Keratinocyte (primary cell): ENCODE results near the gene RASSF1. TPM values are rescaled to one million over a fixed set of nuclear protein-coding genes. Genes with fewer than 3 reads are reported as not detected.

Source experiments
- DNase-seq: peaks from one replicate; pipeline ENCODE4 v3.0.0-alpha.2; 2011; ENCODE audit warnings: low read depth, missing footprints, low spot score
- FAIRE-seq: peaks from 2 replicates; lab custom pipeline; 2011; peaks lifted over from hg19 to GRCh38; lab: Jason Lieb, UNC
- H2AFZ ChIP-seq: 2 replicates; pipeline ENCODE4 v1.6.0; 2012; ENCODE audit warnings: low read length, control low read depth, inconsistent platforms; ENCODE audit not compliant: control insufficient read depth
- H3K27ac ChIP-seq: 2 replicates; pipeline ENCODE4 v1.5.1; 2011; ENCODE audit warnings: low read length; ENCODE audit not compliant: control insufficient read depth, insufficient read depth
- H3K27me3 ChIP-seq: 3 replicates; pipeline ENCODE4 v1.6.0; 2011; ENCODE audit warnings: low read length; ENCODE audit not compliant: control insufficient read depth, insufficient read depth; ENCODE audit errors: extremely low read depth
- H3K36me3 ChIP-seq, 2 experiments: 2 replicates in 1 of 2; 3 replicates in 1 of 2; pipeline ENCODE4 v1.5.1; 2011; ENCODE audit warnings: low read length in 2 of 2, mild to moderate bottlenecking in 1 of 2; ENCODE audit not compliant: control insufficient read depth in 2 of 2, insufficient read depth in 2 of 2; ENCODE audit errors: extremely low read depth in 1 of 2
- H3K4me1 ChIP-seq: 3 replicates; pipeline ENCODE4 v1.5.1; 2011; ENCODE audit warnings: low read length; ENCODE audit not compliant: control insufficient read depth, insufficient read depth; ENCODE audit errors: extremely low read depth
- H3K4me2 ChIP-seq: 3 replicates; pipeline ENCODE4 v1.6.0; 2011; ENCODE audit warnings: low read depth, low read length; ENCODE audit not compliant: control insufficient read depth, insufficient read depth; ENCODE audit errors: extremely low read depth
- H3K4me3 ChIP-seq, 3 experiments: fragments of 200-600 bp in 1 of 3; sonication (generic) in 1 of 3; 2 replicates in 2 of 3; 3 replicates in 1 of 3; pipeline ENCODE4 v1.5.1; 2011 to 2016; ENCODE audit warnings: low read length in 3 of 3, mild to moderate bottlenecking in 3 of 3, control low read depth in 2 of 3, inconsistent platforms in 1 of 3, low read depth in 1 of 3, mixed read lengths in 1 of 3, mixed run types in 1 of 3, moderate library complexity in 1 of 3; ENCODE audit not compliant: control insufficient read depth in 2 of 3, insufficient read depth in 2 of 3; ENCODE audit errors: extremely low read depth in 1 of 3
- H3K79me2 ChIP-seq: 2 replicates; pipeline ENCODE4 v1.6.0; 2012; ENCODE audit warnings: low read length; ENCODE audit not compliant: control insufficient read depth, insufficient read depth
- H3K9ac ChIP-seq: 3 replicates; pipeline ENCODE4 v1.6.0; 2011; ENCODE audit warnings: low read length; ENCODE audit not compliant: control insufficient read depth, insufficient read depth; ENCODE audit errors: extremely low read depth
- H3K9me1 ChIP-seq: 3 replicates; pipeline ENCODE4 v1.6.0; 2011; ENCODE audit warnings: low read length; ENCODE audit not compliant: control insufficient read depth, insufficient read depth; ENCODE audit errors: extremely low read depth
- H3K9me3 ChIP-seq: 2 replicates; pipeline ENCODE4 v1.5.1; 2012; ENCODE audit warnings: low read depth, low read length; ENCODE audit not compliant: control insufficient read depth
- H4K20me1 ChIP-seq: 3 replicates; pipeline ENCODE4 v1.6.0; 2011; ENCODE audit warnings: low read length; ENCODE audit not compliant: control insufficient read depth, insufficient read depth; ENCODE audit errors: extremely low read depth
- CTCF ChIP-seq, 3 experiments: IDR thresholded peaks in 1 of 3; conservative IDR thresholded peaks in 1 of 3; optimal IDR thresholded peaks in 1 of 3; 2 replicates in 2 of 3; 3 replicates in 1 of 3; pipeline versions ENCODE3 to v1.5.1; 2011; ENCODE audit warnings: low read length in 3 of 3, mild to moderate bottlenecking in 3 of 3, moderate library complexity in 2 of 3, control low read depth in 1 of 3, inconsistent platforms in 1 of 3; ENCODE audit not compliant: insufficient read depth in 2 of 3; ENCODE audit errors: extremely low read depth in 1 of 3
- EZH2 ChIP-seq: IDR thresholded peaks from one replicate; pipeline ENCODE4 v1.6.1; 2012; ENCODE audit warnings: inconsistent platforms, mild to moderate bottlenecking, low read length, moderate library complexity
- dilution Hi-C: fragments of 300-500 bp; cut with MboI; formaldehyde crosslinking; loops from one replicate; pipeline ENCODE4 v1.7.0; 2020; ENCODE audit warnings: low sequenced_read_pairs; ENCODE audit not compliant: extremely low pct_ligation_motif_present
- polyA plus RNA-seq, 5 experiments: library from polyadenylated mRNA; depleted of rRNA in 3 of 5; stranded (reverse) in 3 of 5; stranded (forward) in 1 of 5; unstranded in 1 of 5; fragments of >200 nt; gene quantifications; 1 replicate in 1 of 5; 2 replicates in 3 of 5; 3 replicates in 1 of 5; pipeline versions ENCODE4 v1.2.1 to v1.2.3, GENCODE V29; 2011 to 2012; ENCODE audit warnings: missing spikeins in 2 of 5, low read depth in 1 of 5, low replicate concordance in 1 of 5

Gene RASSF1
- polyA plus RNA-seq, 1 donor (not counting 4 experiments of a cell fraction or from before 2014, with no cell fraction given), result 28.5 TPM

DNA sequence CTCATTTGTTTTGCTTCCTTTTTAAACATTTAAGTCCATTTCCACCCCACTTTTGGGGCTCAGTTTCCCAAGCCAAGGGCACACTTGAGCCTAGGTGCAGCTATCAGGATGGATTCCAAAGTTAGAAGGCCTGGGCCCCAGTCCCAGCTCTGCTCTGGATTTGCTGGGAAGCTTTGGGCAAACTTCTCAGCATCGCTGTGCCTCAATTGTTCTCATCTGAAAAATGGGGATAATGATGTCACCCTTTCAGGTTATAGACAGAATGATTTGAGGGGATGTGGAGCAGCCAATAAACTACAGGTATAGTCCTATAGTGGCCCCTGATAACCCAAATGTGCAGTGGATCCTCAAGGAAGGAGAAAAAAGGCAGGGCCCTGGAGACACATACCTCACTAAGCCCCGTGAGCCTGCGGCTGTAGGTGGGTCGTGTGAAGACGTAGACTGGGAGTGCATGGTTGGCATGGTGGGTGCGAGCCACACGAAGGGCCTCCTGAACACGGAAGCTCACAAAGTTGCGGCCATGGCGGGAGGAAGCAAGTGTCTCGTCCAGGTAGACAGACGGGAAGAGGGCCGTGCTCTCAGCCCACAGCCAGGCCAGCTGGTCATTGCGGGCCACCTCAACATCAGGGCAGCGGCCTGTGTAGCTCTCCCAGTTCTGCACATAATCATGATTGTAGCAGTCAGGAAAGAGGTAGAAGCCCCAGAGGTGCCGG lies 21.3 kb downstream of the RASSF1 start:
- TF ChIP-seq CTCF (optimal IDR thresholded peaks at IDR 0.05 in 1 of 3, IDR thresholded peaks at IDR 0.05 in 1 of 3, conservative IDR thresholded peaks at IDR 0.05 in 1 of 3; ENCODE audit: extremely low read depth in 1 of 3, insufficient read depth in 2 of 3, low read length in 3 of 3) (no peak), EZH2 (no peak)
- Histone ChIP-seq H3K4me3 (no peak overlapping the region), H3K79me2 (peaks cover 35% of the 10 kb centered on the region), H3K27ac (no peak overlapping the region), H3K9me1 (peaks cover 7% of the 10 kb centered on the region), H3K4me2 (no peak overlapping the region), H3K9ac (no peak overlapping the region), H3K9me3 (no peaks in the 10 kb centered on the region), H3K27me3 (no peaks in the 10 kb centered on the region), H3K36me3 (peaks cover 13 to 31% of the 10 kb centered on the region in 2 experiments), H4K20me1 (no peaks in the 10 kb centered on the region), H2AFZ (no peak overlapping the region), H3K4me1 (peaks cover 45% of the 10 kb centered on the region)
- no peak for FAIRE-seq
- dilution Hi-C loops, result no loop called here
- no peak for DNase-seq

GRCh38 chr3:50318615-50319014 lies 22.0 kb downstream of the RASSF1 start:
- no peak for FAIRE-seq
- H3K4me2 ChIP-seq, result no peak overlapping the region
- TF ChIP-seq EZH2 (no peak), CTCF (optimal IDR thresholded peaks at IDR 0.05 in 1 of 3, IDR thresholded peaks at IDR 0.05 in 1 of 3, conservative IDR thresholded peaks at IDR 0.05 in 1 of 3; ENCODE audit: extremely low read depth in 1 of 3, insufficient read depth in 2 of 3, low read length in 3 of 3) (no peak)
- H3K36me3 ChIP-seq, result peaks cover 12 to 25% of the 10 kb centered on the region in 2 experiments
- H3K27ac ChIP-seq, result no peak overlapping the region
- H2AFZ ChIP-seq, result no peak overlapping the region
- no peaks in the 10 kb centered on the region for H4K20me1 ChIP-seq
- peaks cover 35% of the 10 kb centered on the region for H3K79me2 ChIP-seq
- no peak overlapping the region for H3K4me3 ChIP-seq
- no peak for DNase-seq
- no peaks in the 10 kb centered on the region for H3K9me3 ChIP-seq
- no peak overlapping the region for H3K9ac ChIP-seq
- H3K9me1 ChIP-seq, result peaks cover 7% of the 10 kb centered on the region
- H3K4me1 ChIP-seq, result peaks cover 45% of the 10 kb centered on the region
- H3K27me3 ChIP-seq, result no peaks in the 10 kb centered on the region
- dilution Hi-C loops, result no loop called here
